HG02973 (cell line): ENCODE measurements around the gene FAM210A.

Experiments
- ATAC-seq: cut with Tn5 transposase; IDR thresholded peaks from one replicate; pipeline ENCODE4 v1.9.1; 2021; ENCODE audit warnings: moderate library complexity; ENCODE audit not compliant: unreplicated experiment

The FAM210A gene

DNA sequence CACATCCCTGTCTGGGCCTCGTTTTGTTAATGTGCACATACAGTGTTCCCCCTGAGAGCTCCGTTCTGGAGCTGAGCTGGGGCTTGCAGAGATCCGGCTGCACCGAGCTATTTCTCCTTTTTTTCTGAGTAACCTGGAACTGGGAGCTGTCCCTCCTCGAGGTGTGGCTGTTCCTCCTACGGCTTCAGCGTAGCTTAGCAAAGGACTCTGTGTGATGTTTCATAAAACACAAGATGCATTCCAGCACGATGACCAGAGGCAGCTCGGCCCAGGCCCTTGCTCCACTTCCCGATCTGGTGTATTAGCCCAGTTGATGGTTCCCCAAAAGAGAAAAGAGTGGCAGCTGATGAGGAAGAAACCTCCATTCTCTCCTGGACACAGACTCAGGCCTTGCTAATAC lies 103.0 kb downstream of the FAM210A start:
- no peak for ATAC-seq

GRCh38 chr18:13622751-13623150 lies 103.6 kb downstream of the FAM210A start:
- no peak for ATAC-seq

DNA sequence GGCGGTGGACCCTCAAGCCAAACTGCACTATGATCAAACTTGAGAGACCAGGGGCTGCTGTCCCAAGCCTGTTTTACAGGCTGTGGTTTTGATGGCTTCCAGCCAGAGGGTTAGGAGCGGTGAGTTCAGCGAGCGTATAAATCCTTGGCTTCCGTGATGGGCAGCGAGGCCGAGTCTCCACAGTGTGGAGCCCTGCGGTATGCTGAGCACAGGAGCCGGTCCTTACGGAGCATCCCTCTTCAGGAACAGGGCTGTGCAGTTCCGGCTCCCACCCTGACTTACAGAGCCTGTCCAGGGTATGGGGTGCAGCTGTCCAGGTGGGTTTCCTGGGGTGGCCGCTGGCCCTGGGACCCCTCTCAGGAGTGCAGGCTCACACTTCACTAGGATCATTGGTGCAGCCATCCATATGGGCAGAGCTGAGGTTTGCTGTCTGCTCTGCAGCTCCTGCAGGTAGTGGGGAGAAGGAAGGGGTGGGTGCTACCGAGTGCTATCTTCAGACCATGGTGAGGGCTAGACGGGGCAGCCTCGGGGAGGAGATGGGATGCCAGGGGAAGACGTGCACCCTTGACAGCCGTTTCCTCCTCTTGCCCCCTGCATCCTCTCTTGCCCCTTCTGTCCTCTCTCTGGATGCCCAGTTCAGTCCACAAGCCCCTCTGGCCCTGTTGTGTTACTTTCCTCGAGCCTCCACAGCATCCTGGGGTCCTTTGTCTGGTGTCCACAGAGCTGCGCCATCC lies 104.3 kb downstream of the FAM210A start:
- no peak for ATAC-seq

DNA sequence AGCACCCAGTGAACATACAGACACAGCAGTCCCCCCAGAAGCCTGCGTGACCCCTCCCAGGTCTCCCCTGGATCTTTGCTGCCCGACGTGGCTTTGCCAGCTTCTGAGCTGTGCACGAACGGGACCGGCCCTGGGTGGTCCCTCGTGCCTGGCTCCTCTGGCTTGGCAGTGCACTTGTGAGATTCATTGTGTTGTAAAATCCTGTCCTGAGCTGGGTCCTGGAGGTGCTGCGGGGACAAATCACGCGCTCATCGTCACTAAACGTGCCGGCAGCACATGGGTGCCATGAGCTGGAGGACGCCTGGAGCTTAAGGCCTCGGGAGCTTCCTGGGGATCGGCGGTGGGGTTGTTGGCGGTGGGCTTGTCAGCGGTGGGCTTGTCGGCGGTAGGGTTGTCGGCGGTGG lies 104.9 kb downstream of the FAM210A start:
- no peak for ATAC-seq

DNA sequence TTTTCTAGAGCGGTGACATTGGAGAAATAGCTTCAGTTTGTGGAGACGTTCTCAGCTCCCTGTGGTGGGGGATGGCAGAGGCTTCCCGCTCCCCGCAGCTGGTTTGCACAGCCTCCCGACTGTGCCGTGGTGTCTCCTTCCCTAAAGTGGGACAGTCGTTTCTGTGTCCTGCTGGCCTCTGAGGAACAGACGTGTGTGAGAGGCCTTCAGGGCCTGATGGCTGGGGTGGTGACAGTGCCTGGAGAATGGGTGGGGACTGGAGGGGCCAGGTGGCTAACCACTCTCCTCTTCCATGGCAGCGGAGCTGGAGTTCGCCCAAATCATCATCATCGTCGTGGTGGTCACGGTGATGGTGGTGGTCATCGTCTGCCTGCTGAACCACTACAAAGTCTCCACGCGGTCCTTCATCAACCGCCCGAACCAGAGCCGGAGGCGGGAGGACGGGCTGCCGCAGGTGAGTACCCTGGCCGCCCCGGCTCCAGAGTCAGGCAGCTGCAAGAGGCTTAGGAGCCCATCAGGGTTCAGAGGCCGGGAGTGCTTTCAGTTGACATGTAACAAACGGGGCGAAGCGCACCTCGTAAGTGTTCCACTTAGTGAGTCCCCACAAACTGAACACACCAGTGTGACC lies 105.4 kb downstream of the FAM210A start:
- ATAC-seq: no peak

- no peak for ATAC-seq
Measured at GRCh38 chr18:13620206-13620672, 106.1 kb downstream of the FAM210A start.

DNA sequence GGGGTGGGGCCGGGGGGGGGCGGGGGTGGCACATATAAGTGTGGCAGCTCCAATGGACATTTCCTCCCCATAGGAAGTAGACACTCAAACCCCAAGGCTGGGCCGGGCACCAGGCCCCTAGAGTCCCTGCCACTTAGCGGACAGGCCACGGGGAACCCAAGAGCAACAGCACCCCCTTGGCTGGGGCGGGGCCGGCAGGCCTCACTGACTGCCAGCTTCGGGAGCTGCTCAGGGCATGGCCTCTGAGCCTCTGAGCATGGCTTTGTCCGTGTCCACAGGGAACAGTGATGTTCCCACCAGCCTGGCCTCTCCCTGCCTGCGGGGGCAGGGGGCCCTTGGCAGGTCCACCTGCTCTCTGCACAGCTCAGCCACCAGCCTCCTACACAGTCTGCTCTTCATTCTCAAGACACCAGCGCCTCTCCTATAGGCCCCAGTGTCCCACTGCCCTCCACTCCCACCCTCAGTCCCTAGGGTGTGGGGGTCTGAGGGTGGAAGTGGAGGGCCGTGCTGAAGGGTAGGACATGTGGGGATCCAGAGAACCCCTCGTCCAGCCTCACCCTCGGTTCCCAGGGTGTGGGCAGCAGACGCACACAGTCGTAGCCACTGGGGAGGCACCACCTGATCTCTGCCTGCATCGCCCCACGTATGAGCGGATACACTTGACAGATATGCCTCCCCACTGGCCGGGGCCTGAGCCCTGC lies 106.7 kb downstream of the FAM210A start:
- ATAC-seq: no peak

GRCh38 chr18:13618760-13619438 lies 107.5 kb downstream of the FAM210A start:
- no peak for ATAC-seq

GRCh38 chr18:13617826-13618515 lies 108.4 kb downstream of the FAM210A start:
- ATAC-seq: no peak

GRCh38 chr18:13616525-13617035 lies 109.8 kb downstream of the FAM210A start:
- no peak for ATAC-seq

DNA sequence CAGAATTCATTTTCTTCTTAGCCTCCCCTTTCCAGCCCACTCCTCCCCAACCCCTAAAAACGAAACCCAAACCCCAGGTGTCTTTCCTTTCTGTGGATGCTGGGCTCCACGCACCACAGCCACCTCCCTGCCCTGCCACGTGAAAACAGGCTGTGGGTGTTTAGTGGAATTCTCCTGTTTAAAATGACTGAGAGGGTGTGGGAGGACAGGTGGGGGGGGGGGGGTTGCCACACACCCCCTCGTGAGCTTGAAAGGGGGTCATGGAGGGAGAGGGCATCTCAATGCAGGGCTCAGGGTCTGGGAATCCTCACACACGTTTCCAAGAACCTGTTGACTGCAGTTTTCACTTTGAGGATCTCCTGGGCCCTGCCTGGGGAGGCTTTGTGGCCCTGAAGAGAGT lies 110.3 kb downstream of the FAM210A start:
- ATAC-seq: no peak

DNA sequence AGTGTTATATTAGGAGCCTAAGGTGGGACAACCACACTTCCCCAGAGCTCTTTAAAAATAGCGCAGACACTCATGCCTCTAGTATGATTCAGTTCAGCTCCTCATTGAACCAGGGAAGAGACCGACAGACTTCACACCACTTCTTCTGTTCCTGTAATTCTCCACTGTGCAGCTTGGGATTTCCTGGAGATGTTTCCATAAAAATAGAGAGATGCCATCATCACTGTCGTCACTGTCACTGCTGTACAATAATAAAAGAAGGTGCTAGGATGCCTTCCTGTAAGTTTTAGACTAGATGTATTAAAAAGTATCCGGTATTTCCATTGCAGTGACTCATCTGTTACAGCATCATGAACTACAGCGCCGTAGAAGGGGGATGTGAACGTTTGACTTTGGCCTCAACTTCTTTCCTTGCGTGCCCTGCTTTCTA lies 110.9 kb downstream of the FAM210A start:
- ATAC-seq: no peak

DNA sequence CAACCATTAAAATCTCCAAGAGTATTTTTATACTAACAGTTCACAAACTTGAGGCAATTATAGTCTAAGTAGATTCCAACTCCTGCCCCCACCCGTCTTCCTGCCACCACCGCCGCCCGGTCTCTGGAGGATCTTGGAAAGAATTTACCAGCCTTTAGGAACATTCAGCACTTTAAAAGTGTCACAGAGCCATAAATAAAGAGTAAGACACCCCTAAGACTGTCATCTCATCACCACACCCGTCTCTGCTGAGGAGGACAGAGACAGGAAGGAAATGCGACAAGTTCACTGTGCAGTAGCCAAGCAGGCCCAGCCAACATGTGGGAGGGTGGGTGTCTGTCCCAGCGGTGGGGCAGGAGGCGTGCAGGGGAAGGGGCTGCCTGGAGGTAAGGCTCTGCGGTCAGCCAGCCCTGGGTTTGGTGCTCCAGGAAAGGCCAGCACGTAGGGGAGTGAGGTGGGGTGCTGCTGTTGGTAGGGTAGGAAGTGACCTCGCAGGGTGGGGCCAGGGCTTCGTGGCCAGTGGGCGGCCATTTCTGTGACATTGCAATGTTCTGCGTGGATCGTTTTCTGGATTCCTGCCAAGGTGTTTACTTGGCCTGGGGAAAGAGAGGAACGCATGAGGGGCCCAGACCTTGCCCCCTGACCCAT lies 111.6 kb downstream of the FAM210A start:
- no peak for ATAC-seq

DNA sequence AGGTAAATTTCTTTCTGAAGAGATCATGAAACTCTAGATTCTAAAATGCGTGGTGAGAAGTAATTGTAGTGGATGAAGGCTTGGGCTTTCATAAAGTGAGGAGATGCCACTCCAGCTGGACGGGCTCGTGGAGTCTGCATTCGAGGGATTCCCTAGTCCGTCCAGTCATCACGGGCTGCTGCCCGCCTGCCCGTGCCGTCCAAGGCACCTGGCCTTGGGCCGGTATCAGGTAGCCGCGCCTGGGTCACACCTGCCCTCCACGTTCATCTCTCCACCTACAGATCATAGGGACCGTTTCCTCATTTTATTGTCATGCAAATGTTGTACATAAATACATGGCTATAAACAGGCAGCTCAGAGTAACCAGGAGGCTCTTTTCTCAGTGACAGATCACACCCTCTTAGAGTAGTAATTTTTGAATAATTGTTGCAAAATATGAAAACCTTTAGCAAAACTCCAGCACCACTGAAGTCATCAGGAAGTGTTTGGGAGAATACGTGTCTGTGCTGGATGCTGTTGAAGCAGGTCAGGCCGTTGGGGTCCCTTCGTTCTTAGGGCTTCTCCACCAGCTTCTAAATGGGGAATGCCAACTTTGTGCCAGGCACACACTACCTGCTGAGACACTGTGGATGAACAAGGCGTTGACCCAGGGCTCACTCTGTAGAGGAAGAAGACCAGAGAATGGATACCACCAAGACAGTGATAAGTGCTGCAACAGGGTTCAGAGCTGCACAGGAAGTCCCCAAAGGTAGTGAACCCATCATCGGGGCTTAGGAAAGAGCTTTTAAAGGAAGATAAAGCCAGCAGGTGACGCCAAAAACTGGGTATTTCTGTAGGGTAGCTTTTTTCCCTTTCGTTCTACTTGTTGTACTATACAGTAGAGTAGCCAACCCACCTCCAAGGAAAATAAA lies 112.5 kb downstream of the FAM210A start:
- no peak for ATAC-seq
